Stimulated activated CD8-positive, alpha-beta memory T cell treated with anti-CD3 and anti-CD28 coated beads, Interleukin-7, amount 100 ng/mL, for 1 hour (primary cell): ENCODE results near the gene DTD1.
A peak's percentile ranks its signal among the peaks of the same experiment; 100 is the strongest.

Experiments
- DNase-seq, 2 donors: peaks; one replicate each; pipeline ENCODE4 v3.0.0-alpha.2; 2020; ENCODE audit warnings: low read depth in 2 of 2

DTD1 gene

DNA sequence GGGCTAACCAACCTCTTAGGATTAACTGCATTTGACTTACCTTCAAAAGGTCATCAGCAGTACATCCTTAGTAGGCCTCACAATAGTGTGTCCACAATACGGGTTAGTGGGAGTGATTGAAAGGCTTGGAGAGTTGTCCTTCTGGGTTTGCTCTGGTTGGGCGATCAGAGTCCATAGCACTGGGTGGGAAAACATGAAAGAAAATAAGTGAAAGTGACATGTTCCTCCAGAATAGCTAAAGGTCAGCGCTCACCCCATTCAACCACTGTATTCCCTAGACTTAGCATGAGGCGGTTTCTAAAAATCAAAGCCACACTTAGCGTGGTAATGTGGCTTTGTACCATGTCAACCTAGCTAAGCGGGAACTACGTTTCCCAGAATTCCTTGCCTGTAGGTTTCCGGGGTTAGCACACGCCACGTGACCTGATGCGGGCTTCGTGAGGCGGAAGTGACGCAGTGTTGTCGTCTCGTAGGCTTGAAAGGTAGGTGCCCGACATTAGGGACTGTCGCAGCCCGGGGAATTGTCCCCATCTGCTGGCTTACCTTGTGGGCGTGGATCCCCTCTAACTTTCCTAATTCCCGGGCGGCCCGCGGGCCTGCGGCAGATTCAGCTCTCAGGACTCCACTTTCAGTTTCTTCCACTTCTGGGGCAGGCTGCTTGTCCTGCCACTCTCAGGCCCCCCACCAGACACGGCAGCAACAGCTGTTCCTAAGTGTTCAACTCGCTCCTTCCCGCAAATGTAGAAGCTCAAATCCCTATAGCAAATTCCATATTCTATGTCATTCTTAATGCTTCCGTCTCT is 206.0 kb downstream of the DTD1 start:
- DNase-seq = peak; percentile 63

DNA sequence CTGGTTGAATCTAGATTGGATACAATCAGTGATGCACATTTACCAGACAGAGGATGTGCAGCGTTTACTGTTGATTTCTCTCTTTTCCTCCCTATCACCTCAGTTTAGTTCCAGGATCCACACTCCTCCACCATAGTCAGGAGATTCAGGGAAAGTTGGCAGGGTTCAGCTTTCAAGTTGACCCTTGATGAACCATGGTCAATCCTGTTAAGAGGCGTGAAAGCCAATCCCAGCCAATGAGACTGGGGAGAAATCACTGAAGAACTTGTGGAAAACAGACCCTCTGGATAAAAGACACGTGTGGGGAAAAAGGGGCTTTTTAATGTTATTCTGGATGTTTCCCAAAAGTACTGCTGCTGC is 206.6 kb downstream of the DTD1 start:
- DNase-seq = no peak

DNA sequence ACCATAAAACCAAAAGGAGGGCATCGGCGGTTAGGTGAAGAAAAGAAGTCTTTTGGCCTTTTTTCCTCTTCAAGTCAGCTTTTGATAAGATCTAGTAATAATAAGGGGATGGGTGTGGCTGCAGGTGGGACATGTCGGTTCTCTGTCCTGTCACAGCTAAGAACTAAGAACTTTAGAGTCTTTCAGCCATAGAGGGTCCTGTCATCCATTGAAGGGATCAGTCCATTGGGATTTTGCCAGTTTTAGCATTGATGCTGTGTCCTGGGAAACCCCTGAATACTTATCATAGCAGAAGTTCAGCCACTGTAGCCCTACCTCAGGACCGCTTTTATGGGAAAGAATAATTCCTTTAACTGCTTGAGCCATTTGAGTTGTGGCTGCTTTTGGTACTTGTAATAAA is 207.5 kb downstream of the DTD1 start:
- DNase-seq = no peak

DNA sequence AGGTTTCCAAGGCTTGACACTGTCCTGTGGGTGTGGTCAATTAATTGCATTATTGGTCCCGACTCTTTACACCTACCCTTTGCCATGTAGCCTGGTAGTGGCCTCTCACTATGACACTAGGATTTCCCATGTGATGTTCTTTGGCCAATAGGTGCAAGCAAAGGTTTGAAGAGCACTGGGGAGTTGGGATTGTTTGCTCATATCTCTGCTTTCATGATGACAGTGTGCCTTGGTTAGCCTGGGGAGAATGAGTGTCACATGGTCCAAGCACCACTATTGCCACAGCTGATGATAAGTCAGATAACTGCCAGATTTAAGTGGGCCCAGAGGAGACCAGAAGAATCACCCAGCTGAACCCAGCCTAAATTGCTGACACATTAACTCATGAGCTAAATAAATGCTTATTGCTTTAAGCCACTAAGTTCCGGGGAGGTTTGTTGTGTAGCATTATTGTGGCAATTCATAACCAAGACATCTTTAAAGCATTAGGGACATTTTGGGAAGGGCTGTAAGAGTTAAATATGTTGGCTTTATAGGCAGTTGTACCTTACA is 208.5 kb downstream of the DTD1 start:
- DNase-seq = no peak

DNA sequence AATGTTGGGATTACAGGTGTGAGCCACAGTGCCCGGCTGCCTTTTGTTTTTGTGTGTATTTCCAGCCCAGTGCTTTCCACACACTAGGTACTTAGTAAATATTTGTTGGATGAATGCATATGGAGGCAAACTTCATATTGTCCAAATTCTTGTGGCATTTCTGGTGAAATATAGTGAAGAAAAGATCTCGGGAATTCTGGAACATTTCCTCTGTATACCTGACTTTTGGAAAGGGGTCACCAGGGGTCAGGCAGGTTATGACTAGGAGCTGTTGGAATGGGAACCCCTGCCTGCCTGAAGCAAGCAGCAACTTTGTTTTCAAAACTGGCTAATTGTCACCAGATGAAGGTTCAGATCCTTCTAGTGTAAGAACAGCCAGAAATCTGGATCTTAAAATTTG is 213.7 kb downstream of the DTD1 start:
- no peak for DNase-seq

DNA sequence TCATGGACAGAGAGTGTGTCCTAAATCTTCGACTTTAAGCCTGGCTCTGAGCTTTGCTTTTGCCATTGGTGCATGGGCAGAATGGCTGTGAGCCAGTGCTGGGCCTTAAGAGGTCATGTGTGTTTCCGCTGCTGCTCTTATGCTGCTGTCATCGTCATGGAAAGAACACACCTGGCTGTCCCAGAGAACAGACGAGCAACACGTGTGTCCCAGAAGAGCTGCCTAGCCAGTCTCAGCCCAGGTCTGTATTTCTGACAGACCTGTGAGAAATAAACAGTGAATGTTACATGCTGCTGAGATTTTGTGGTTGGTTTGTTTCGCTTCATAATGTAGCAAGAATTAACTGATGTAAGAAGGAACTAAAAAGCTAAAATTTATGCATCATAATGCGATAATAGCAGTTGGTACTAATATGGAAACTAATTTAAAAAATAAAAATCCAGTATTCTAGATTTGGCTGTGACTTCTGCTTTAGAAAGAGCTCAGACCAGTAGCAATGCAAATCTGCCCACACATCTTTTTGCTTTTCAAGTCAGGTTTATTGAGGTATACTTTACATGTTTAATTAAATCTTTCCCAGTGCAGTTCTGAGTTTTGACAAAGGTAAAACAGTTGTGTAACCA is 214.3 kb downstream of the DTD1 start:
- DNase-seq = no peak

DNA sequence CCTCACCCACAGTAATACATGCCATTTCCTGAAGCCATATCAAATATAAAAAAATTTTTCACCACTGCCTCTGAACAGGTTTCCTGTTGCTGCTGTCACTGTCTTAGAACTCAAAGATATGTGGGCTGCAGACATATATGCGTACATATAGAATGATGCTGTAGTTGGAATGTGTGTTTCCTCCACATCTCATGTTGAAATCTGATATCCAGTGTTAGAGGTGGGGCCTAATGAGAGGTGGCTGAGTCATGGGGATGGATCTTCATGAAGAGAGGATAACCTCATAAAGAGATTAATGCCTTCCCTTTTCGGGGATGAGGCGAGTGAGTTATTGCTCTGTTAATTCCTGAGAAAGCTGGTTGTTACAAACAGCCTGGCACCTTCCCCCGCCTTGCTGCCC is 218.0 kb downstream of the DTD1 start:
- DNase-seq = no peak

DNA sequence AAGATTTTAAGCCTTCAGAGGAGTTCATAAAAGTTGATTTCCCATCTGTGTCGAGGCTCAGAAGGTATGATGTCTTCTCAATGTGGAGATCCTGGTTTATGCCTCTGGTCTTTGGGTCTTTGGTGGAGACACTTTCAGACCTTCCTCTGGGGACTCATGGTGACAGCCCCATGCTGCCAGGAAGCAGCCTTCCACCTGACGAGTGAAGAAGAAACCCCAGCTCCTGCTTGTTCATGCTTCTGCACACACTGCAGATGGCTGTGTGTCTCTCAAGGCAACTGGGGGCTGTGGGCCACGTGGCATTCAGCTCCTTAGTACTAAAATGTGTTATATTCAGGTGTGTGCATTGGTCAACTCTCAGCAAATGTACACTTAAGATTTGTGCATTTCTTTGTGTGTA is 220.9 kb downstream of the DTD1 start:
- no peak for DNase-seq

DNA sequence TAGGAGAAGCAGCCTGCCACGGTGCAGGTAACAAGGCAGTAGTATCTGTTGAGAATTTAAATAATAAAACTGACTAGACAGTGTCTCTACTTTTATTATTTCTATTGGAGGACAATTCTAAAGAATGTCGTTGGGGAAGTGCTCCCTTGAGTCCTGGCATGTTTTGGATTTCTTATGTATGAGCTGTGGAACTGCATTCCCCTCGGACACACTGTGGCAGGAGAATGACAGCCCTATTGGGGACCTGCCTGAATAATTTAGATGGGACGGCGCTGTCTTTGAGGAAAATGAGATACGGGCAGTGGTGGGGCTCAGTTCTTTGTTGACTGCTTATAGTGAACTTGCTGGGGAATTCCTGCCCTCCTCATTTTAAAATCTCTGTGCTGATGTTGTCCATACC is 223.3 kb downstream of the DTD1 start:
- no peak for DNase-seq

DNA sequence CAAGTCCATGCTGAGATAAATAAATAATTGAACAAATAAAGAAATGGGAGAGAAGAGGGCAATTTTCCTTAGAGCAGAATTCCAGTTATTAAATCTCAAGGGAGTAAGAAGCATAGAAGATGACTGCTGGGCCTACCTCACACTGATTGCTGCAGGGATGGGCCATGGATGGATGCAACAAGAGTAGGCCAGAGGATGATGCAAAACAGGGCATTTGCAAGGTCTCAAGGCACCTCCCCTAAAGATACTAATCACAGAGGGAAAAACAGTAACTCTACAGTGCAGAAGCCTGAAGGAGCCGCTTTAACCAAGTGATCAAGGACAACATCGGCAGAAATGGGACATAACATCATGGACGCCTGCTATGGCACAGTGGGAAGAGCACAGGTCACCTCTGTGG is 224.1 kb downstream of the DTD1 start:
- no peak for DNase-seq

DNA sequence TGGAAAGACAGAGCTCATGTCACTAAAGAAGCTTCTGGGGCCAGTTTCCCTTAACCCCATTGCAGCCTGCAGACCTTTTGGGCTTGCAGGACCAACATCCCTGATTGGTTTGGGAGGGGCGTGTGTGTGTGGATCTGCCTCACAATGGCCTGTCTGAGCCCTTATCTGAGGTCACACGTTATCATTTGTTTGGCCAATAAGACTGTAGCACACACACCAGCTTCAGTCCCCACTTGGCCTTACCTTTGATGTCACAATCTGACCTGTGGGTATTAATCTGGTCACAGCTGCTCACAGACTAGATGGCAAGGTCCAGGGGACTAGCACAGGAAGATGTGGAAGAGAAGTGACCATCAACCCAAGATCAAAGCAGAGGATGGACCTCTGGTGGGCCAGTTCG is 225.6 kb downstream of the DTD1 start, which contains the start of gene SCP2D1:
Gene SCP2D1 (plus strand): TSS at position 301 of the 400 bp plus-strand sequence. CDS start 33 bp downstream, at position 334.
- no peak for DNase-seq

DNA sequence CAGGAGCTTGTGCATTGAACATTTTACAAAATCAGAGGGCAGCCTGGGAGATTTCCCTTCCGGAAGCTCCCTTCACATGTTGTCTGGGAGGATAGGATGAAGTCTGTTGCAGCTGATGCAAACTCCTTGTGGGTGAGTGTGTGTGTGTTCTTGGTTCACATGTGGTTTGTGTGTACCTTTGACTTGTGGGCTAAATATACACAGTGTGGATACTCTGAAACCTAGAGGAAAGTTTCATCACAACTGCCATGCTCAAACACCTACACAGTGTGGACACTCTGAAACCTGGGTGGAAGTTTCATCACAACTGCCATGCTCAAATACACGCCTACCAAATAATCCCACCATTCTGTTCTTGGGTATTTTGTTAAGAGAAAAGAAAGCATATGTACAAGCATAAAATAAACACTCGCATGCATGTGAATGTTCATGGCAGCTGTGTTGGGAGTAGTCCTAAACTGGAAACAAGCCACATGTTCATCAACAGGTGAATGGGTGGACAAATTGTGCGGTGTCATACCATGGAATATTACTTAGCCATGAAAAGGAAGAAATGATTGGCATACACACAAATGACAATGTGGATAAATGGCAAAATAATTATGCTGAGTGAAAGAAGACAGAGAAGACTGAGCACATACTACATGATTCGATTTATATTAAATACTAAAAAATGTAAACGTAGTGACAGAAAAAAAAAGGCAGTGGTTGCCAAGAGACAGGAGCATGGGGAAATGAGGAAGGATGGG is 227.5 kb downstream of the DTD1 start:
- DNase-seq = no peak
